BE2C (cell line): Measurements from ENCODE around the gene HIVEP3.

Experiments used
- DNase-seq: peaks from one replicate; pipeline ENCODE4 v3.0.0-alpha.2; 2020
- H3K27me3 ChIP-seq: fragments of 250-450 bp; sonication (Bioruptor Pico); 2 replicates; pipeline ENCODE4 v1.5.1; 2020; ENCODE audit warnings: mild to moderate bottlenecking
- H3K36me3 ChIP-seq: fragments of 250-450 bp; sonication (Bioruptor Pico); 2 replicates; pipeline ENCODE4 v1.5.1; 2020; ENCODE audit warnings: mild to moderate bottlenecking
- H3K4me1 ChIP-seq: fragments of 250-450 bp; sonication (Bioruptor Pico); 2 replicates; pipeline ENCODE4 v1.5.1; 2020
- H3K4me3 ChIP-seq: 2 replicates; pipeline ENCODE4 v1.5.1; 2011; ENCODE audit warnings: low read depth, low read length
- H3K9me3 ChIP-seq: fragments of 250-450 bp; sonication (Bioruptor Pico); 2 replicates; pipeline ENCODE4 v1.5.1; 2020
- CTCF ChIP-seq: IDR thresholded peaks from 2 replicates; pipeline ENCODE4 v1.5.1; 2012; ENCODE audit warnings: mild to moderate bottlenecking, low read depth, low read length

Gene HIVEP3

DNA sequence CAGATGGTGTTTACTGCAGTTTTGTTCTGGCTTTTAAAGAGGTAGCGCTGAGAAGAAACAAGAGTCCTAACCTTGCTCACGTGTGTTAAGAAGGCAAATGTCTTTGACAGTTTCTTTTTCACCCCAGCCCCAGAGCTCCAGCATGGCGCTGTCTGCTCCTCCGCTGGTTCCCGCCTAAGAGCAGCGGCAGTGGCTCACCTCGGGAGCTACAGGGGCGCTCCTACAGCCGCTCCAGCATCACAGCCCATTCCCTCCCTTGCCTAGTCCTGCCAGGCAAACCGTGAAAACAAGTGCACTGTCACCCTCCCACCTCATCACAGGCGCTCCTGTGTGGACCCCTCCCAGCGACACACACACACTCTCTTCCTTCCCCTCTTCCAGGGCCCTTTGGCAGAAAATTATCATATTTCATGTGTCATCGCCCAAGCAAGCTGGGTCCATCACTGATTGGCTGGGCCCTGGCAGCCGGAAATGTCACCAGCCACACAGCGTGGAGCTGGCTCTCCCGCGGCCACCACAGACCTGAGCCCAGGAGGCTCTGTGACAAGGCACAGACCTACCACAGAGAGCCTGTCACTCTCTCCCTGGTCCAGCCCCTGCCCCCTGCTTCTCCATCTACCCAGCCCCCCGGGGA is 1.2 kb upstream of the HIVEP3 start:
- no peaks in the 10 kb centered on the region for H3K9me3 ChIP-seq
- peak; percentile 88 for DNase-seq
- no peaks in the 10 kb centered on the region for H3K36me3 ChIP-seq
- no peaks in the 10 kb centered on the region for H3K27me3 ChIP-seq
- no peak for TF ChIP-seq CTCF
- peak overlapping the region; percentile 70 for H3K4me3 ChIP-seq
- no peaks in the 10 kb centered on the region for H3K4me1 ChIP-seq

DNA sequence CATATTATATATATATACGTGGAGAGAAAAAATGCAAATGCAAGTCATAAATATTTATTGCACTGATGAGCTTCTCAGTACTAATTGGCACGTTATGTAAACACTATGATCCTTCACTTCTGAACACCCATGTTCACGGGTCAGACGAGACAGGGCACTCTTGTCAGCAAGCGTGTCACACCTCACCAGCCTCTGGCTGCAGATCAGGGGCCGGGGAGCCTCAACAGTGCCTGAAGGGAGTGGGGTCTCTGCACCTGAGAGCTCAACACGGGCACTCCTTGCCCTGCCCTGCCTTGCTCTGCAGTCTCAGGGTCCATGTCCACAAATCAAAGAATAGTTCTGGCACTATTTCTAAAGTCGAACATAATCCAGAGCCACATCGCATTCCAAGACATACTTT is 409 bp upstream of the HIVEP3 start:
- peak overlapping the region; percentile 70 for H3K4me3 ChIP-seq
- DNase-seq, result no peak
- H3K4me1 ChIP-seq, result no peaks in the 10 kb centered on the region
- no peaks in the 10 kb centered on the region for H3K36me3 ChIP-seq
- no peak for TF ChIP-seq CTCF
- no peaks in the 10 kb centered on the region for H3K9me3 ChIP-seq
- H3K27me3 ChIP-seq, result no peaks in the 10 kb centered on the region

- Histone ChIP-seq H3K4me3 (peak overlapping the region; percentile 70), H3K4me1 (no peaks in the 10 kb centered on the region), H3K36me3 (no peaks in the 10 kb centered on the region), H3K27me3 (no peaks in the 10 kb centered on the region), H3K9me3 (no peaks in the 10 kb centered on the region)
- TF ChIP-seq CTCF, result no peak
- DNase-seq, result peak; percentile 55
Measured at GRCh38 chr1:41917835-41918449, 780 bp downstream of the HIVEP3 start.

- Histone ChIP-seq H3K9me3 (no peaks in the 10 kb centered on the region), H3K4me1 (no peaks in the 10 kb centered on the region), H3K4me3 (no peak overlapping the region), H3K27me3 (no peaks in the 10 kb centered on the region), H3K36me3 (no peaks in the 10 kb centered on the region)
- no peak for TF ChIP-seq CTCF
- no peak for DNase-seq
Measured at GRCh38 chr1:41917076-41917475, 1.6 kb downstream of the HIVEP3 start.

DNA sequence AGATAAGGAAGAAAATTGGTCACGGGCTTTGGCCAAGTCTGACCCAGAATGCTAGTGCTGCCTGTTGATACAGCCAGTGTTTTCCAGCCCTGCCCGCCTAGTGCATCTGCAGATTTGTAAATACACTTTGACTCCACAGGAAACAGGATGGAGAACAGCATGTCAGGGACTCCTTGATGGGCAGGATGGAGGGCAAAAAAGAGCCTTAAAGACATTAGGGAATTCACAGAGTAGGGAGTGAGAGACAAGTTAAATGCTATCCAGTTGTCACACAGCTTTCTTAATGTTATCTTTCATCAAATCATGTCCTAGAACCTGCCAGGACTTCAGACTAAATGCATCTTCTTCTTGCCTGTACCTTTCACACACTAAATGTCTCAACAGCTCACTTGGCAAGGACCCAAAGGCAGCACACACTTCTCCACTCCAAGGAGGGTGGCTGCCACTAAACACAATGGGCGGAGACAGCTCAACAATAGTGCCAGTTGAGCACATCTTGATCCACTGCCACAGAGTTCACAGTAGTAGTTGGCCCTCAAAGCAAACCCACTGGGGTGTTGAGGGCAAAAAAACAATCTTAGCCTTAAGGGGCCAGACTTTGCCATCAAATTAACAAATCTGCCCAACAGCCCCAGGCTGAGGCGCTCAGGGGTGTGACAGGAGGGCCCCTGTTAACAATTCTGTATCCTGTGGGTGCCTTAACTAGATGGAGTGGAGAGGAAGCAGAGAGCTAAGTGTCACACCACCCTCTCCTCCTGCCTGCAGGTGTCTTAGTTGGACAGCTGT is 2.7 kb downstream of the HIVEP3 start:
- Histone ChIP-seq H3K36me3 (no peaks in the 10 kb centered on the region), H3K4me1 (no peaks in the 10 kb centered on the region), H3K9me3 (no peaks in the 10 kb centered on the region), H3K4me3 (no peak overlapping the region), H3K27me3 (no peaks in the 10 kb centered on the region)
- TF ChIP-seq CTCF, result no peak
- DNase-seq, result no peak

DNA sequence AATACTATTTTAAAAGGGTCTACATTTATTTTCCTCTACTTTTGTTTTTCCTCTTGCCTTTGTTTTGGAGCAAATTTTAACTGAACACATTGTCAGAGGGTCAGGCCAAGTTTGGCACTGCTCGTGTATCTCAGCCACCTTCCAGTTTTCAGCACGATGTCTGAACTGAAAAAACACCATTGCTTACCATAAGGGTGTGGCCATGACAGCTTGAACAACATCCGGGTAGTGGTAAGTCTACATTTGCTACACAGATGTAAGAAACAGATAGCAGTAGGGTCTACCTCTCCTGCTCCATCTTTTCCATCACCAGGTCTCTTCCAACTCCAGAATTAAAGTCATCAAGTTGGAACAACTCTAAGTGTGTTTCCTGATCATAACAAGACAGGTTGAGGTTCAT is 4.2 kb downstream of the HIVEP3 start:
- Histone ChIP-seq H3K4me1 (no peaks in the 10 kb centered on the region), H3K4me3 (no peak overlapping the region), H3K9me3 (no peaks in the 10 kb centered on the region), H3K27me3 (no peaks in the 10 kb centered on the region), H3K36me3 (no peaks in the 10 kb centered on the region)
- TF ChIP-seq CTCF, result no peak
- DNase-seq, result no peak
